Mucosa of descending colon (tissue), 3 donors: ENCODE data around the gene CCN5. TPM values are rescaled to one million over a fixed set of nuclear protein-coding genes. Genes with fewer than 3 reads are reported as not detected.
"Not testable (repeated sequence)": the region's sequence is repeated elsewhere in the genome, so short reads cannot be mapped to it uniquely, and the experiment has no call there.

Experiments
- ATAC-seq: fragments of 200-7000 bp; cut with Tn5 transposase; one replicate; pipeline ENCODE4 v1.9.1; 2020; ENCODE audit warnings: mild to moderate bottlenecking, moderate library complexity
- DNase-seq, 3 donors: peaks; one replicate each; pipeline ENCODE4 v3.0.0-alpha.2; 2020
- H3K36me3 ChIP-seq: fragments of 200-600 bp; one replicate; pipeline ENCODE4 v1.8.0; 2021; ENCODE audit warnings: low read depth, mild to moderate bottlenecking
- H3K4me1 ChIP-seq: fragments of 200-600 bp; one replicate; pipeline ENCODE4 v1.8.0; 2021; ENCODE audit warnings: low read depth, mild to moderate bottlenecking
- H3K4me3 ChIP-seq: fragments of 200-600 bp; one replicate; pipeline ENCODE4 v1.8.0; 2021; ENCODE audit warnings: mild to moderate bottlenecking
- H3K9me3 ChIP-seq: fragments of 200-600 bp; one replicate; pipeline ENCODE4 v1.8.0; 2021; ENCODE audit warnings: mild to moderate bottlenecking
- CTCF ChIP-seq: fragments of 200-600 bp; IDR thresholded peaks from one replicate; pipeline ENCODE4 v1.8.0; 2022; ENCODE audit warnings: antibody characterized with exemption, mild to moderate bottlenecking
- intact Hi-C, 2 donors: fragments of 100-400 bp; cut with DNase I in 1 of 2; cut with micrococcal nuclease in 1 of 2; formaldehyde crosslinking; loops; one replicate each; pipeline versions ENCODE4 v1.11.0 to v1.11.1; 2022; cut with DNase I, micrococcal nuclease
- long read RNA-seq, 2 donors: library from polyadenylated mRNA; unstranded; transcript quantifications; one replicate each; pipeline ENCODE4 v2.0.0, GENCODE V29; 2019 to 2021
- total RNA-seq, 3 donors: library from RNA; stranded (reverse); fragmentation: NEBNext Ultra II Directional in 2 of 3; extraction: Animal tissue kit (Norgen Biotek cat#: 25700) in 2 of 3; gene quantifications; one replicate each; pipeline versions ENCODE4 v1.2.1 to v1.2.4, GENCODE V29; 2021 to 2023
- donor health status: DM: no; HTN: no; CAD: no; lungs with moderate emphysema.
- donor health status: DM: no; HTN: no; CAD: no.
- donor health status: DM: no; HTN: yes; CAD: no.

CCN5 gene, protein sequence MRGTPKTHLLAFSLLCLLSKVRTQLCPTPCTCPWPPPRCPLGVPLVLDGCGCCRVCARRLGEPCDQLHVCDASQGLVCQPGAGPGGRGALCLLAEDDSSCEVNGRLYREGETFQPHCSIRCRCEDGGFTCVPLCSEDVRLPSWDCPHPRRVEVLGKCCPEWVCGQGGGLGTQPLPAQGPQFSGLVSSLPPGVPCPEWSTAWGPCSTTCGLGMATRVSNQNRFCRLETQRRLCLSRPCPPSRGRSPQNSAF
- total RNA-seq: 1 to 10 TPM; 1.7 to 6.3 (median 4.2) TPM
- long read RNA-seq, donor 1, partial matches to known transcripts: 0 of 5 reads
- long read RNA-seq, donor 1, other reads (novel, unspliced or antisense): 0 of 5 reads
- long read RNA-seq, donor 2, partial matches to known transcripts: 0 of 5 reads
- long read RNA-seq, donor 2, other reads (novel, unspliced or antisense): 1 of 5 reads

DNA sequence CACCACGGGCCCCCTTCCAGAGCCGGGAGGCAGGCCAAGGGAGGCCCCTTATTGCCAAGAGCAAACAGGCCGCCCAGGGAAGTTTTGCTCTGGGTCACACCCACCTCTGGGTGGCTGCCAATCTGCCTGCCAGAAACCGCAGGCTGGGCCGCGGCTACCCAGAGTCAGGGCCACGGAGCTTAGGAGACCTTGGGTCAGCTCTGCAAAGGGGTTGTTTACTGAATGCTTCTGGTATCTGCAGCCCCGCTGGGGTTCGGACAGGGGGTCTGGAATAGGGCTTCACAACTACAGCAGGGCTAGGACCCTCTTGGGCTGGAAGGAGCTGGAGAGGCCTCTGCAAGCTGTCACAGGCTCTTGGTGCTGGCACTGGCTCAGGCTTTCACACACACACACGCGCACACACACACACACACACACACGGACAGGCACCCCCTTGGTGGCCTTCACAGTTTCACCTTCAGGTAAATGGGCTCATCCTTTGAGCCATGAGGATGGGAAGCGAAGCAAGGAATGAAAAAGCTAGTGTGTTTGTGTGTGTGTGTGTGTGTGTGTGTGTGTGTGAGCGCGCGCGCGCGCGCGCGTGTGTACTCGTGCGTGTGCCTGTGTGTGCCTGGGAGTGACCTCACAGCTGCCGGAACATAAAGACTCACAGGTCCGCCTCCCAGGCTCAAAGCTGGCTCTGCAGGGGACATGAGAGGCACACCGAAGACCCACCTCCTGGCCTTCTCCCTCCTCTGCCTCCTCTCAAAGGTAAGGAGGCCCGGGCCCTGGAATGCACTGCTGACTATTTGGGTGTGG lies at the start of gene CCN5:
Gene CCN5, plus strand, starts transcription at position 669 of the 798 bp plus-strand sequence. Its CDS starts 22 bp downstream, at position 691.
- intact Hi-C loops: no loop called here
- DNase-seq: peak; percentile 89 to 93 (median 90)
- no peak within 1 kb of the TSS for H3K4me3 ChIP-seq
- TF ChIP-seq CTCF: no peak
- no peaks in the 10 kb centered on the region for H3K36me3 ChIP-seq
- peaks cover 13% of the 10 kb centered on the region for H3K4me1 ChIP-seq
- peak; percentile 95 for ATAC-seq
- H3K9me3 ChIP-seq: no peaks in the 10 kb centered on the region

DNA sequence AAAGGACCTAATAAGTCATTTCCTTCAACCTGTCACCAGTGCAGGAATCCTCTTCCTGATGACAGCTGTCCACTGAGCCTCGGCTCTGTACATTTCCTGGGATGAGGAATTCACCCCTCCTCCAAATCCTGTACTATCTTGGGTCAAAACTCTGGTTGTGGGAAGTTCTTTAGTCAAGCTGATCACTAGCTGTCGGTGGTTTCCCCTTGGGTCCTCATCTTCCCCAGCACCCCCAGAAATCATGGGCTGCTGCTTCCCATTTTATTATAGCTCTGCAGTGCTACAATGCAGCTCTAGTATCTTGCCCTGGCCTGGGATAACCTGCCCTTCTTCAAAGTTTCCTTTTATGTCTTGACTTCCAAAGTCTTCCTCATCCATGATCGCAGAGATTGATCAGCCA lies 49.1 kb upstream of the CCN5 start:
- Histone ChIP-seq H3K4me3 (no peak overlapping the region), H3K36me3 (no peaks in the 10 kb centered on the region), H3K9me3 (no peaks in the 10 kb centered on the region), H3K4me1 (no peaks in the 10 kb centered on the region)
- intact Hi-C loops: no loop called here
- DNase-seq (no peak), ATAC-seq (no peak)
- no peak for TF ChIP-seq CTCF

DNA sequence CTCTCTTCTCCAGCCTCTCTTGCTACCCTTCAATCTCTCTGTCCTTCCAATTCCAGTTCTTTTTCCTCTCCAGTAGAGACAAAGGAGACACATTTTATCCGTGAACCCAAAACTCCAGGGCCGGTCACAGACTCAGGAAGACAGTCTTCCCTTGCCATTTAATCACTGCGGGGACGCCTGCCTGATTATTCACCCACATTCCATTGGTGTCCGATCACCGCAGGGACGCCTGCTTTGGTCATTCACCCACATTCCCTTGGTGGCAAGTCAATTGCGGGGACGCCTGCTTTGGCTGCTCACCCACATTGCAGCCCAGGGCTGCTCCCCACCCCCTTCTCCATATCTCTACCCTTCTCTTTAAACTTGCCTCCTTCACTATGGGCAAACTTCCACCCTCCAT lies 44.3 kb upstream of the CCN5 start:
- intact Hi-C loops, ATAC-seq, H3K4me3 ChIP-seq, H3K4me1 ChIP-seq, H3K36me3 ChIP-seq, H3K9me3 ChIP-seq, DNase-seq: not testable (repeated sequence)

- H3K4me1 ChIP-seq, intact Hi-C loops, H3K4me3 ChIP-seq, H3K36me3 ChIP-seq, H3K9me3 ChIP-seq: not testable (repeated sequence)
- ATAC-seq (peak; percentile 72), DNase-seq (peak in 2 of 3 donors; percentile 49)
Measured at GRCh38 chr20:44671541-44671940, 43.6 kb upstream of the CCN5 start.

DNA sequence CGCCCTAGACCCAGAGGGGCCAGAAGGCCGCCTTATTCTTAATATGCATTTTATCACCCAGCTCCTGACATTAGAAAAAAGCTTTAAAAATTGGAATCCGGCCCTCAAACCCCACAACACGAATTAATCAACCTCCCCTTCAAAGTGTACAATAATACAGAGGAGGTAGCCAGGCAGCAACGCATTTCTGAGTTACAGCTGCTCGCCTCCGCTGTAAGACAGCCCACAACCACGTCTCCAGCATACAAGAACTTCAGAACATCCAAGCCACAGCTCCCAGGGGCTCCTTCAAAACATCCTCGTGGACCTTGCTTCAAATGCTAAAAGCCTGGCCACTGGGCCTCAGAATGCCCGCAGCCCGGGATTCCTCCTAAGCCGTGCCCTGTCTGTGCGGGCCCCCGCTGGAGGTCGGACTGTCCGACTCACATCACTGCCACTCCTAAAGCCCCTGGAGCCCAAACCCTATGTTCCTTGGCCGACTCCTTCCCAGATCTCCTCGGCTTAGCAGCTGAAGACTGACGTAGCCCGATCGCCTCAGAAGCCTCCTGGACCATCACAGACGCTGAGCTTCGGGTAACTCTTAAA lies 42.8 kb upstream of the CCN5 start:
- ATAC-seq, DNase-seq, H3K36me3 ChIP-seq, H3K4me3 ChIP-seq, H3K9me3 ChIP-seq, intact Hi-C loops, H3K4me1 ChIP-seq: not testable (repeated sequence)

DNA sequence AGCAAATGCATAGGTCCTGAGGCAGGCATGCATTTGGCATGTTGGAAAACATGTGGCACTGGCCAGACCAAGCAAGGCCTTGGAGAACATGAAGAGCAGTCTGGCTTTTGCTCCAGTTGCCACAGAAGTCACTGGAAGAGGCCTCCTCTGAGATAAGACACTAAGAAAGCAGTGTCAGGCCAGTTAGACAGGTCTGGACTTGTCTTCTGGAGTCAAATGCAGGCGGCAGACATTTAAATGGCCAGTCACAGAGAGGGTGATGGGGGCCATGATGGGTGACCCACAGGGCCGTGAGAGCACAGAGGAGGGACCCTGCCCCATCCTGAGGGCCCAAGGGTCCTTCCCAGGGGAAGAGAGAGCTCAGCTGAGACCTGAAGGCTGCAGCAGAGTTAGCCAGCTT lies 36.9 kb upstream of the CCN5 start:
- Histone ChIP-seq H3K4me3 (no peak overlapping the region), H3K9me3 (no peaks in the 10 kb centered on the region), H3K36me3 (no peaks in the 10 kb centered on the region), H3K4me1 (no peaks in the 10 kb centered on the region)
- ATAC-seq: no peak
- intact Hi-C loops: no loop called here
- TF ChIP-seq CTCF: no peak
- no peak for DNase-seq
